Hepatocyte (in vitro differentiated cells): ENCODE measurements around the gene COPE.

ENCODE experiments used
- CTCF ChIP-seq: fragments of 200-600 bp; sonication (generic); IDR thresholded peaks from 2 replicates; pipeline ENCODE4 v1.5.1; 2016; ENCODE audit warnings: antibody characterized with exemption, mild to moderate bottlenecking; ENCODE audit not compliant: poor library complexity
- EZH2 ChIP-seq: fragments of 200-600 bp; sonication (generic); IDR thresholded peaks from 2 replicates; pipeline ENCODE4 v1.6.1; 2016; ENCODE audit warnings: antibody characterized with exemption, mild to moderate bottlenecking, borderline replicate concordance

- TF ChIP-seq CTCF (no peak), EZH2 (no peak)
Measured at GRCh38 chr19:18867199-18867598, 52.0 kb downstream of the COPE start.
